ENCODE measurements around the gene INO80E.
"Not testable (repeated sequence)": the region's sequence is repeated elsewhere in the genome, so short reads cannot be mapped to it uniquely, and the experiment has no call there.

Gene INO80E

DNA sequence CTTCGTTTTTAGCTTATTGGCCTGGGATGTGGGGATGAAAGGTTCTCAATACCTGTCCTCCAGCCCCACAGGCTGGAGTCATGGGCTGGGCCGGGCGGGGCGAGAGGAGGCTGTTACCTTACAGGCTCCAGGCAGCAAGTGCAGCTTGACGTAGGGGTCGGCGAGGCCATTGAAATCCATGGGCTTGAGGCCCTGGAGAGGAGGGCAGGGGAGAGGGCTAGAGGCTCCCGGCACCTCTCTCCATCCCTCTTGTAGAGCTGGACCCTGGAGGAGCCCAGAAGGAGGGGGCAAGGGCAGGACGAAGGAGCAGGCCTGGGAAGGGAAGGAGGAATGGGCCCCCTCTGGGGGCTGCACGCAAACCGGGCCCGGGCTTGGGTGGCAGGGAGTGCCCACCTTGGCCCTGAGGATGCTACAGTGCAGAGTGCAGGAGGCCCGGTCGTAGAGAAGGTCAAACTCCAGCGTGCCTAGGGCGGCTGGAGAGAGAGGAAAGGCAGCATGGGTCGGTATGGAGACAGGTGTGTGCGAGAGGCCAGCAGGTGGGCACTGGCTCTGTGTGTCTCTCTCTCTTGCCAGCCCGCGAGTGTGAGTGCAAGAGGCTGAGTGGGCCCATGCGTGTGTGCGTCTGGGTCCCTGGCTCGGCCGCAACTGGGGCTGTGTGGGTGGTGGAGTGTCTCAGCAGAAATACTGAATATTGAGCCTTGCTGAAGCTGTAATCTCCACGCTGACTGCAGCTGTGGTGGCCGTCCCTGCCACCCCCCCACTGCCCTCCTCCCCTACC lies 13.2 kb downstream of the INO80E start:
- DNase-seq (ENCODE audit: low read depth in 4 of 4, low spot score in 1 of 4), result no peak

DNA sequence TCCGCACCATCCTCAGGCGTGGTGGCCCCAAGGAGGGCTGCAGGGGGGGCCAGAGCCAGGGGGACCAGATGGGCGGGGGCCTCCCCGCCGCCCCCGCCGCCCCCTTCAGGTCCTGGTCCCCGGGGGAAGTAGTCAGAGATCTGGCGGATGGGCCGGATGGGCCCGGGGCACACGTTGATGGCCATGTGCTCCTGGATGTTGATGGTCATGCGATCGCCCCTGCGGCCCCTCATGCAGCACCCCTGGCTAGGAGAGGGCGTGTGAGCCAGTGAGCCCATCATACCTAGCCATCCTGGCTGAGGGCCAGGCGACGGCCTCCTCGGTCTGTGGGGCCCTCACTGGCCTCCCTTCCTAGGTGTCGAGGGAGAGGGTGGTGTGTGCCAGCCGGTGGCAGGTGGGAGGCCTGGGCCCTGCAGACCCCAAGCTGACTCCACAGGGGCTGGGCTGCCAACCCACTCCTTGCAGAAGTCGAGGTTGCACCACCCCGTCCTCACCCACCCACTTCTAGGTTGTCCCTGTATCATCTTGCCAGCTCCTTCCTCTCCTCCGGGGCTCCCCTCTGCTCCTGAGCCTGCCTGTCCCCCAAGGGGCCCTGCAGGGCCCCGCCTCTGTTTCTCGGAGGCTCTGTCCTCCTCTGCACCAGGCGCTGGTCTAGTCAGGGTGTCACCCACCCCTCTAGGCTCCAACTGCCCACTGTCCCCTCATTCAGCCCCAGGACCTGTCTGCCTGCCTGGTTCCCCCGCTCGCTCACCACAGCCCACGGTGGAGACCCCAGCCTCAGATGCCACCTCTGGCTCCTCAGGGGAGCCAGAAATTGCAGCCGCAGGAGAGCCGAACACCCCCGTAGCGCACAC lies 14.2 kb downstream of the INO80E start:
- DNase-seq (ENCODE audit: low read depth in 4 of 4, low spot score in 1 of 4), result no peak

DNA sequence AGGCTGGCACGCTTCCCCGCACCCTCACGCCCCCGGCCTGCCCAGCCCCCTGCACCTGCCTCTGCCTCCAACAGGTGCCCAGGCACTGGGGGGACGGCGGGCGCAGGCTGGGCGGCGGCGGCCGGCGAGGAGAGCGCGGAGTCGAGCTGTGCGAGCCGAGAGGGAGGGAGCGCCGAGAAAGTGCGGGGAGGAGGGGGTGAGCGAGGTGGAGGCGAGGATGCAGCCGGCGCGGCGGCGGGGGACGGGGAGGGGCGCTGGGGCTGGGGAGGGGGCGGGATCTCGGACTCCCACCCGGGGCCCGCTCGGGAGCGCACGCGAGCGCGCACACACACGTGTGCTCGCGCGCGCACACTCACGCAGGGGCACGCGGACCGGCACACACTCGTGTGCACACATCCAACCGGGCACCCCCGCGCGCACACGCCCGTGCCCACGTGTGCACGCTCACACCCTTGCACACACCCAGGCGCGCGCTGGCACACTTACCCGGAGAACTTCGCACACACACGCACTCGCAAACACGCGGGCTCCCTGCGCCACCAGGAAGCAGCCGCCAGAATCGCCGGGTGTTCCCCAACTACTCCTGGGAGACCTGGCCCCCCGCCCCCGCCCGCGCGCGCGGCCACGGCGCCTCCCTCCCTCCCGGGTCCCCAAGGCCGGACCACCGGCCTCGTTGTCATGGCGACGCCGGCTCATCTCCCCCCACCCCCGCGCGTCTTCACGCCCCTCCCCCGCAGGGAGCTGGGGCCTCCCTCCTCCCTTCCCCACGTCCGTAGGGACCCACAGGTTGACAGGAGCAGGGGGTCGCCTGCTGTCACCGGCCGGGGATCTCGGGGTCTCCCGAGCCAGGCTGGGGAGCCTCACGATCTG lies 15.0 kb downstream of the INO80E start, which contains the start of gene DOC2A:
TSS of gene DOC2A (minus strand) at position 184 of the 870 bp plus-strand sequence. CDS start 805 bp downstream, outside the sequence.
- peak in 1 of 4 experiments; percentile 31 for DNase-seq (ENCODE audit: low read depth in 4 of 4, low spot score in 1 of 4)

DNA sequence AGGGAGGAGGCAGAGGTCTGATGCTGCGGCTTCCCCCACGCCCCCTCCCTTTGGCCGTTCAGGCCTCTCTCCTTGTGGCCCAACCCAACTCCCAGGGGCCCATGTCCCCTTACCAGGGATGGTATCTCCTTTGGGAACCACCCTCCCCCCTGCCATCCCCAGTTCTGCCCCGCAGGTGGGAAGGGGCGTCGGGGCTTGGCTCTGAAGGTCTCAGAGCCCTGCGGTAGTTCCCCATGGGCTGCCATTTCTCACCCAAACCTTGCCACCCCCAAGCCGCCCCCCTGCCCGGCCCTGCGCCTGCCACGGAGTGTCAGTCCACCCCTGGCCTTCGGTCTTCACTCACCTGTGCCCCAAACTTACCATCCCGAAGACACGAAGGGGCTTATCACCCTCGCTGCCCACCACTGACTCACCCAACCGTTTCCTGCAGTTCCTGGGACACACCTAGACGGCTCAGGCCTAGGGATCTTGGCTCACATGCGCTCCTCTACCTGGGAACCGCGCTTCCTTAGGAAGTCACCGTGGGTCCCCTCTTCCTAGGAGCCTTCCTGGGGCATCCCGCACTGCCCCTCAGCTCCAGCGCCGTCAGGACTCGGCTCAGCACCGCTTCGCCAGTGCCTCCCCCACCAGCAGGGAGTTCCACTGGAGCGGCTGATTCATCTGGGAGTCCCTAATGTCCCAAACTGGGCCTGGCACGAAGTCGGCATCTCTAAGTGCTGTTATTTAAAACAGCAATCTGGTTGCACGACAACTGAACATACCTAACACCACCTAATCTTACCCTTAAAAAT lies 15.9 kb downstream of the INO80E start:
- DNase-seq (ENCODE audit: low read depth in 4 of 4, low spot score in 1 of 4), result no peak

DNA sequence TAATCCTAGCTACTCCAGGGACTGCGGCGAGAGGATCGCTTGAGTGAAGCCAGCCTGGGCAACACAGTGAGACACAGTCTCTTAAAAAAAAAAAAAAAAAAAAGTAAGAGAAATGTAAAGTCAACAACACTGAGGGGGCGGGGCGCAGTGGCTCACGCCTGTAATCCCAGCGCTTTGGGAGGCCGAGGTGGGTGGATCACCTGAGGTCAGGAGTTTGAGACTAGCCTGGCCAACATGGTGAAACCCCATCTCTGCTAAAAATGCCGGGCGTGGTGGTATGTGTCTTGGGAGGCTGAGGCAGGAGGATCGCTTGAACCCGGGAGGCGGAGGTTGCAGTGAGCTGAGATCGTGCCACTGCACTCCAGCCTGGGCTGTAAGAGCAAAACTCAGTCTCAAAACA lies 16.6 kb downstream of the INO80E start:
- not testable (repeated sequence) for DNase-seq (ENCODE audit: low read depth in 4 of 4, low spot score in 1 of 4)

DNA sequence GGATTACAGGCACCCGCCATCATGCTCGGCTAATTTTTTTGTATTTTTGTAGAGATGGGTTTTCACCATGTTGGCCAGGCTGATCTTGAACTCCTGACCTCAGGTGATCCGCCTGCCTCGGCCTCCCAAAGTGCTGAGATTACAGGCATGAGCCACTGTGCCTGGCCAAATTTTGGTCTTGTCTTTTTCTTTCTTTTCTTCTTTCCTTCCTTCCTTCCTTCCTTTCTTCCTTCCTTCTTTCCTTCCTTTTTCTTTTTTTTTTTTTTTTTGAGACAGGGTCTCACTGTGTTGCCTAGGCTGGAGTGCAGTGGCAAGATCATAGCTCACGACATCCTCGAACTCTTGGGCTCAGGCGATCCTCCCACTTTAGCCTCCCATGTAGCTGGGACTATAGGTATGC lies 19.4 kb downstream of the INO80E start:
- not testable (repeated sequence) for DNase-seq (ENCODE audit: low read depth in 4 of 4, low spot score in 1 of 4)

DNA sequence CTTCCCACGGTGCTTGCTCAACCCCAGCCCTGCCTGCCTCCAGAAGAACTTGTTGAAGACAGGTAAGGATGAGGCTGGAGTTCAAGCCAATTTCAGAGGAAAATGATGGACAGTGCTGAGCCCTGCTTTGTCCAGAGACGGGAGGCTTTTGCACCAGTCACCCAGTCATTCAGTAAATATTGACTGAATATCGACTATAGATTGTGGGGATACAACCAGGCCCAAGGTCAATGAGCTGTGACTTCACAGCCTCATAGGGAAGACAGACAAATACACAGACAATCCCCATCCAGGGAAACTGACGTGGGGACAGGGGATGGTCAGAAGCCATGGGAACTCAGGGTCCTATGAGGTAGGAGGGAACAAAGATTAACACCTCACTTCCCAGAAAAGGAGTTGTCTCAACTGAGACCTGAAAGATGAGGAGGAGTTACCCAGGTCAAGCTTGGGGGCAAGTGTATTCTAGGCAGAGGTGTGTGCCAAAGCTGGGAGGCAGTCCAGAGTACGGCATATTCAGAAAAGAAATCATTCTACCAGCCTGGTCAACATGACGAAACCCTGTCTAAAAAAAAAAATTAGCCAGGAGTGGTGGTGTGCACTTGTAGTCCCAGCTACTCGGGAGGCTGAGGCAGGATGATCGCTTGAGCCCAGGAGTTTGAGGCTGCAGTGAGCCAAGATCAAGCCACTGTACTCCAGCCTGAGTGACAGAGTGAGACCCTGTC lies 20.7 kb downstream of the INO80E start:
- no peak for DNase-seq (ENCODE audit: low read depth in 4 of 4, low spot score in 1 of 4)

DNA sequence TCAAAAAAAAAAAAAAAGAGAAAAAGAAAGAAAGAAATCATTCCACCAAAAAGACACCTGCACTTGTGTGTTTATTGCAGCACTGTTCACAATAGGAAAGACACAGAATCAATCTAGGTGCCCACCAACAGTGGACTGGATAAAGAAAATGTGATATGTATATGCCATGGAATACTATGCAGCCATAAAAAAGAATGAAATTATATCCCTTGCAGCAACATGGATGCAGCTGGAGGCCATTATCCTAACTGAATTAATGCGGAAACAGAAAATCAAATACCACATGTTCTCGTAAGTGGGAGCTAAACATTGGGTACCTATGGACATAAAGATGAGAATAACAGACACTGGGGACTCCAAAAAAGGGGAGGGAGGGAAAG lies 21.2 kb downstream of the INO80E start:
- DNase-seq (ENCODE audit: low read depth in 4 of 4, low spot score in 1 of 4), result no peak

DNA sequence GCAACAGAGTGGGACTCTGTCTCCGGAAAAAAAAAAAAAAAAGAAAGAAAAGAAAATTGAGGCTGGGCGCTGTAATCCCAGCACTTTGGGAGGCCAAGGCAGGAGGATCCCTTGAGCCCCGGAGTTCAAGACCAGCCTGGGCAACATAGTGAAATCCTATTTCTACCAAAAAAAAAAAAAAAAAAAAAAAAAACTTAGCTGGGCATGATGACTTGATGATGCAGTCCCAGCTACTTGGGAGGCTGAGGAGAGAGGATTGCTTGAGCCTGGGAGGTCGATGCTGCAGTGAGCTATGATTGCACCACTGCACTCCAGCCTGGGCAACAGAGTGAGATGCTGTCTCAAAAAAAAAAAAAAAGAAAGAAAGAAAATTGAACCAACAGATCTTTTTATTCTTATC lies 21.9 kb downstream of the INO80E start:
- DNase-seq (ENCODE audit: low read depth in 4 of 4, low spot score in 1 of 4), result not testable (repeated sequence)

DNA sequence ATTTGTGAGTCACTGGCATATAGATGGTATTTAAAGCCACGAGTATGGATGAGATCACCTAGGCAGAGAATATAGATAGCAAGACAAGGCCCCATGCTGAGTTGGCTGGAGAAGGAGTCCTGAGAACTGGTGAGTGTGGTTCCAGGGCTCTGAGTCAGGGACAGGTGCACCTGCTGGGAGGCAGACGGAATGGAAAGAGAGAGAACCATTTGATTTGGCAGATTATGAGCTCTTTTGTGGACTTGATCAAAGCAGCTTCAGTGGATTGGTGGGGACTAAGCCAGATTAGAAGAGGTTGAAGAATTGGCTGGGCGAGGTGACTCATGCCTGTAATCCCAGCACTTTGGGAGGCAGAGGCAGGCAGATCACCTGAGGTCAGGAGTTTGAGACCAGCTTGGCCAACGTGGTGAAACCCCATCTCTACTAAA lies 22.7 kb downstream of the INO80E start:
- DNase-seq (ENCODE audit: low read depth in 4 of 4, low spot score in 1 of 4), result no peak

DNA sequence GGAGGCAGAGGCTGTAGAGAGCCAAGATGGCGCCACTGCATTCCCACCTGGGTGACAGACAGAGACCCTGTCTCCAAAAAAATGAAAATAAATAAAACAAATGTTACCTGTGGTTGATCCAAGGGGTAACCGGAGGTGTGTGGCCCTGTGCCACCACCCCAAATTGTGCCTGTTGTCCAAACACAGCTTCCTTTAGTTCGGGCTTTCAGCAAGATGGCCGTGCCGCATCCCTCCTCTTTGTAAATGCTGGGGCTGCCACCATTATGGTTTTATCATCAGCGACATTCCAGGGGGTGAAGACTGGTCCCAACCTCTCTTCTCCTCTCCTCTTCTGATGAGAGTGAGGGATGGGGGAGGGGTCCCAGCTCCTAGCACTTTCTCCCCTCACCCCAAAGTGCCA lies 26.8 kb downstream of the INO80E start, which contains the start of gene C16orf92:
TSS of gene C16orf92 (plus strand) at position 312 of the 400 bp plus-strand sequence. CDS start 143 bp downstream, outside the sequence.
- no peak for DNase-seq (ENCODE audit: low read depth in 4 of 4, low spot score in 1 of 4)

DNA sequence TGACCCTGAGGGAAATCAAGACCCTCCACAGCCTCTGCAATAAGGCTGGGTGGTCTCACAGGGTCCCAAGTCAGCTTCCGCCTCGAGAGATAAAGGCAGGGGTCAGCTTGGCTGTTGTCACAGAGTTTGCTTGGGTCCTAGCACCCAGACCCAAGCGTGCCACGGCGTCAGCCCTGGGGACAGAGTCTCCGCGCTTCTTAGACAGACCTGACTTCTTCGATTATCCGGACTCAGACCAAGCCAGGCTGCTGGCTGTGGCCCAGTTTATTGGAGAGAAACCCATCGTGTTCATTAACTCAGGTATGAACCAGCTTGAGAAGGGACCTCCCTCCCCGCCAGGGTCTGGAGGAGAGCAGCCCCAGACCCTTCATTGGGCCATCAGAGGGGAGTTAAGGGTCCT lies 27.5 kb downstream of the INO80E start:
- DNase-seq (ENCODE audit: low read depth in 4 of 4, low spot score in 1 of 4), result no peak

DNA sequence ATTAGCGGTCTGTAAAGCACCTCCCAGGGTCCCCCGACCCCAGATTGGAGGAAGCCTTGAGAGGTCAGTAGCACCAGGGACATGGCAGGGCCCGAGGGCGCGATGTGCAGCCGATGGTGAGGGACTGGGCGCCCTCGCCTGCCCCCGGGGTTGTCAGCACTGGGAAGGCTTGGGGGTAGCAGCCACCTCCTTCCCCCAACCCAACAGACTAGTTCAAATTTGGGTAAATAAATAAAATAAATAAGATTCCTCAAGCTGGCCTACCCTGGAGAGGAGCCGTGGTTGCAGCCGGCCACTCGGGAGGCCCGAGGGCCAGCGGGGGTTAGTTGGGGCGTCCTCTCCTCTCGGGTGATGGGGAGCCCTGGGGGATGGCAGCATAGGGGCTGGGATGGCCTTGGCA lies 28.4 kb downstream of the INO80E start:
- no peak for DNase-seq (ENCODE audit: low read depth in 4 of 4, low spot score in 1 of 4)

DNA sequence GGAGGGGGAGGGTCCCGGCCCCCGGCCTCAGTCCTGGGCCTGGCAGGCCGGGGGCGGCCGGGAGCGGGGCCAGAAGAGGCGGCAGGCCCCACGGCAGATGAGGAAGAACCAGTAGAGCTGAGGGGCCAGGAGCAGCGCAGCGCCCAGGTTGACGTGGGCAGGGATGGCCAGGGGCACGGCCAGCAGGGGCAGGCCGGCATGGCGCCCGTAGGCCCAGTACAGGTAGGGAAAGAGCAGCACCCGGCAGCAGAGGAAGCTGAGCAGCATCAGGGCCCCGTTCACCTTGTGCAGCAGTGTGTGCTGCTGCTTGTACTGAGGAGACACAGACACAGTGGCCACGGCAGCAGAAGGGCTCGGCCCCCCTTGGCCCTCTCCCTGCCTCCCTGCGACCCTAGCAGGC lies 29.1 kb downstream of the INO80E start:
- no peak for DNase-seq (ENCODE audit: low read depth in 4 of 4, low spot score in 1 of 4)

DNA sequence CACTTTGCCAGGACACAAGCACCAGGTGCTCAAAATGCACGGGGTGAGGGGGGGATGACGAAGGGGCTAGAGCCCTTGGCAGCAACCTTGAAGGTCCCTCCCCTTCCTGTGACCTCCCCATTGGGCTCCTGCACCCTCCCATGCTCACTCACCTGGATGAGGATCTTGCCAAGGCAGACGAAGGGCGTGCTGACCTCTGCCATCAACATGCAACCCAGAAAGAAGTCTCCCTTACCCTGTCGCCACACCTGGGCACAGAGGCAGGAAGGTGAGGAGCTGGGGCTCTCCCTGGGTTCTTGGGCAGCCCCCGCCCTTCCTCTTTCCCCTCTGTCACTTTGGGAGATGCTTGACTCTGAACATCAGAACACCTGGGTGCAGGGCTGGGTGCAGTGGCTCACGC lies 29.5 kb downstream of the INO80E start:
- DNase-seq (ENCODE audit: low read depth in 4 of 4, low spot score in 1 of 4), result no peak

DNA sequence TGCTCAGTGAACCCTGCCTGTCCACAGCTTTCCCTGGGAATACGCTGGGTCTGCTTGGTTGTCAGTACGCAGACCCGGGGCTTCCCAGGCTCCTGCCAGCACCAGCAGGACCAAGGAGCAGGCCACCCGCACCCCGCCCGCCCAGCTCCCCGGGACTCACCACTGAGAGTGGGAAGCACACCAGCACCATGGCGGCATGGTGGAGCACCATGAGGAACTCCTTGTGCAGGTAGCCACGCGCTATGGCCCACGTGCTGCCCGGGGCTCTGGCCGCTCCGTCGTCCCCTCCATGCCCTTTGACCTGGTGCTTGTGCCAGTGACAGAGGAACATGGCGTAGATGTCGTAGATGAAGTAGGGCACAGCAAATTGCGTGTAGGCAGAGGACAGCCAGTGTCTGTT lies 30.4 kb downstream of the INO80E start:
- DNase-seq (ENCODE audit: low read depth in 4 of 4, low spot score in 1 of 4), result no peak

DNA sequence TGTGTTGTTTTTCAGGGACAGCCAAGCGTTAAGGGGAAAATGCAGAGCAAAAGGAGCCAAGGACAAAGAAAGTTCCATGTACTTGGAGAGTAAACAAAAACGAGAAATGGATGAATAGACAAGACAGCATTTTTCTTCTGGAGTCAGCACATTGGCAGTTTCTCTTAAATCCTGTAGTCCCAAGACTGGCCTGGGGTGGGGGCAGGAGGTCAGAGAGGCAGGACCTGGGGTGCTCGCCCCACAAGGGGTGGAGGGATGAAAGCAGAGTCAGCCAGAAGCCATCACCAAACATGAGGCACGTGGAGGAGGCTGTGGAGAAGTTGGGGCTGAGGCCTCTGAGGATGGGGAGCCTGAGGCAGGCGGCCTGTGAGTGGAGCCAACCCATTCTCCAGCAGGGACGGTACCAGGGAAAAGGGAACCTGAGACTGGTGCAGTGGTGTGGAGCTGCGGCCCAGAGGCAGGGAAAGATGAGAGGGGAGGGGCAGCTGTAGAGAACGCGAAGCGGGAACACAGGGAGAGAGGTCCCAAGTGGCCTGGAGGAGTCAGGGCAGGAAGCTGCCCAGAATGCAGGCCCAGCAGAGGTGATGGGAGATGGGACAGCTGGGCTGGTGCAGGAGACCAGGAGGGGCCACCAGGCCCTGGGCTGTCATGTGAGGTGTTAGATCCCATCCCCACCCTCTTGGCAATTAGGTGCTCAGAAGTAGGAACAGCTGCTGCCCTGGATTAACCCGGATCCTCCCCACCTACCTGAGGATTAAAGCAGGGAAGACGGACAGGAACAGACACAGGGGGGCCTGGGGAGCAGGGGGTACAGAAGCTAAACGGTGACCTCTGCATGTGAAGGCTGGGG lies 31.8 kb downstream of the INO80E start:
- no peak for DNase-seq (ENCODE audit: low read depth in 4 of 4, low spot score in 1 of 4)

DNA sequence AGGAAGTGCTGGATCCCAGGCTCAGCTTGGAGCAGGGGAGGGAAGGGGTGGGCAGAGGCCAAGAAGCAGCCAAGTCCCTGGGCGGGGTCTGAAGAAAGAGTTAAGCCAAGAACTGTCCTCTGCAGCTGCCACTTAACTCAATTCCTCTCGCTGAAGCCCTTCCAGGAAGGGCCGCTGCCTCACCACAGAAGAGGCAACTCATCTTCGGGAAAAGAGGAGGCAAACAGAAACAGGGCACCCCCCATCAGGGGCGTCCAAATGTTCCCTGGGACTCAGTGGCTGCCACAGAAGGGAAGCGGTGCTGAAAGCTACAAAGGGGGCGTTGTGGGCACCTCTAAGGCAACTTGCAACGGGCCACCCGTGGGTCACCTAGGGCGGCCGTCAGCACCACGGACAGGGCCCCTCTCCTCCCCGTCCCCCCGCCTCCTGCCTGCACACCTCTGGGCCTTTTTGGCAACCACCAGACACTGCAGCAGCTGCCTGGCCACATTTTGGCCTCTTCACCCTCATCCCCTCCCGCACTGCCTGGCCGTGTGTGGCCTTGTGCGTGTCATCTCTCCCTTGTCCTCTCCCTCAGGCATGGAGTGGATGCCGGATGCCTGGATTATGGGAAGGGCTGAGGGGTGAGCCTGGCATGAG lies 32.5 kb downstream of the INO80E start:
- no peak for DNase-seq (ENCODE audit: low read depth in 4 of 4, low spot score in 1 of 4)
